Activated T-helper 9 cell treated with anti-CD3 and anti-CD28 coated beads, Interleukin-2, amount 50 U/mL, for 16 hours (primary cell): Measurements from ENCODE around the gene C1orf50.
"Not testable (repeated sequence)": the region's sequence is repeated elsewhere in the genome, so short reads cannot be mapped to it uniquely, and the experiment has no call there.

Experiments
- DNase-seq: peaks from one replicate; pipeline ENCODE4 v3.0.0-alpha.2; 2020; ENCODE audit warnings: low read depth

C1orf50 gene

DNA sequence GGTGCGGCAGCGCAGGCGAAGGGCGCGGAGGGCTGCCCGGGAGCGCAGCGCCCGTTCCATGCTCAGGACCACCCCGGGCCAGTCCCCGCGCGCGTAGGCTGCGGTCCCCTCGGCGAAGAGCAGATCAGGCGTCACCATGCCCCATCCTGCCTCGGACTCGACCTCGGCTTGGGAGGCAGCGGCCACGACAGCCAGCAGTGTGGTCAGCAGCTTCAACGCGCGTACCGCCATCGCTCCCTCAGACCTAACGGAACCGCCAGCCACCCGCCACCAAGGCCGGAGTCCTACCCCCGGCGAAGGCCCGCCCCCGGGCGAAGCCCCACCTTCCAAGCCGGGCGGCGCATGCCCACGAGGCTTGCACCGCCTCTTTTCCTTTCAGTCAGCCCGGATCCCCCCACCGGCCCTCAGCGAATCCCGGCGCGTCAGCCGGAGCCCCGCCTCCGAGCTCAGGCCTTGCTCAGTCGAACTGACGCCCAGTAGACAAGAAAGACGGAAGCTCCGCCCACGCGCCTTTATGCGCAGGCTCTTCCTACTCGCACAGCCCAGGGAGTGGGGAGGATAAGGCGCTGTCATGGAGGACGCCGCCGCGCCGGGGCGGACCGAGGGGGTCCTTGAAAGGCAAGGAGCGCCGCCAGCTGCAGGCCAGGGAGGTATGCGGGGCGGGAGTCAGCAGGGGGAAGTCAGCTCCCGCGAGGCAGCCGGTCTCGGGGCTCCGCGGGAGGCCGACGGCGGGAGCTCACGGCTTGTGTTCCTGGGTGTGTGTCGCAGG is at the start of gene C1orf50, which contains the start of gene P3H1:
Gene C1orf50 (plus strand): TSS at position 509 of the 769 bp plus-strand sequence. CDS start 63 bp downstream, at position 572.
Gene P3H1 (minus strand): TSS at position 288 of the 769 bp plus-strand sequence. CDS start 57 bp downstream, at position 231.
- DNase-seq, result peak; percentile 100

- no peak for DNase-seq
Measured at GRCh38 chr1:42720868-42721267, 46.2 kb upstream of the C1orf50 start.

DNA sequence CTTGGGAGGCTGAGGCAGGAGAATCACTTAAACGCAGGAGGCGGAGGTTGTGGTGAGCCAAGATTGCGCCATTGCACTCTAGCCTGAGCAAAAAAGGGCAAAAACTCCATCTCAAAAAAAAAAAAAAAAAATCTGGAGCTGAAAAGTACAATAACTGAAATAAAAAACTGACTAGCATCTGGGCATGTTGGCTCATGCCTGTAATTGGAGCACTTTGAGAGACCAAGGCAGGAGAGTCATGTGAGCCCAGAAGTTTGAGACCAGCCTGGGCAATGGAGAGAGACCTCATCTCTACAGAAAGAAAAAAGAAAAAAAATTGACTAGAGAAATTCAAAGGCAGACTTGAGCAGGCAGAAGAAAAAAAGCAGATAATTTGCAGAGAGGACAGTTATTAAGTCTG is 45.1 kb upstream of the C1orf50 start:
- no peak for DNase-seq

DNA sequence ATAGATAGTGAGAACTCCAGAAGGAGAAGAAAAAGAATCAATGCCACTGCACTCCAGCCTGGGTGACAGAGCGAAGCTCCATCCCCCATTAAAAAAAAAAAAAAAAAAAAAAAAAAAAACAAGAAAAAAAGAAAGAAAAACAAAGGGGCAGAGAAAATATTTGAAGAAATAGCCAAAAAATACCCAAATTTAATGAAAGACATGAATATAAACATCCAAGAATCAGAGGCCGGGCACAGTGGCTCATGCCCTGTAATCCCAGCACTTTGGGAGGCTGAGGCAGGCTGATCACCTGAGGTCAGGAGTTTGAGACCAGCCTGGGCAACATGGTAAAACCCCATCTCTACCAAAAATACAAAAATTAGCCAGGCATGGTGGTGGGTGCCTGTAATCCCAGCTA is 44.6 kb upstream of the C1orf50 start:
- not testable (repeated sequence) for DNase-seq

DNA sequence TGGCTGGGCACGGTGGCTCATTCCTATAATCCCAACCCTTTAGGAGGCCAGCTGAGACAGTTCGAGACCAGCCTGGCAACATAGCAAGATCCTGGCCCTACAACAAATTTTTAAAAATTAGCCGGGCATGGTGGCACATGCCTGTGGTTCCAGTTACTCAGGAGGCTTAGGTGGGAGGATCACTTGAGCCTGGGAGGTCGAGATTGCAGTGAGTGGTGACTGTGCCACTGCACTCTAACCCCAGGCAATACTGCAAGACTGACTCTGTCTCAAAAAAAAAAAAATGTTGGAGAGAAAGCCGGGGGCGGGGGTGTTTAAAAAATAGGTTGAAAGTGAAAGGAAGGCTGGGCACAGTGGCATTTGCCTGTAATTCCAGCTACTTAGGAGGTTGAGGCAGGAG is 43.5 kb upstream of the C1orf50 start:
- no peak for DNase-seq

DNA sequence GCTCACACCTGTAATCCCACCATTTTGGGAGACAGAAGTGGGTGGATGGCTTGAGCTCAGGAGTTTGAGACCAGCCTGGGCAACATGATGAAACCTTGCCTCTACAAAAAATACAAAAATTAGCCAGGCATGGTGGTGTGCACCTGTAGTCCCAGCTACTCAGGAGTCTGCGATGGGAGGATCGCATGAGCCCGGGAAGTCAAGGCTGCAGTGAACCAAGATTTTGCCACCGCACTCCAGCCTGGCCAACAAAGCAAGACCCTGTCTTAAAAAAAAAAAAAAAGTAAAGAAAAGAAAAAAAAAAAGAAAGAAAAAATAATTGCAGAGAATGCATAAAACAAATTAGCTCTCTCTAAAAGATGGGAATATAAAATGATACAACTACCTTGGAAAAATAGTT is 41.2 kb upstream of the C1orf50 start:
- not testable (repeated sequence) for DNase-seq

GRCh38 chr1:42730002-42730401 is 37.0 kb upstream of the C1orf50 start:
- no peak for DNase-seq

- DNase-seq, result peak; percentile 14
Measured at GRCh38 chr1:42730988-42731387, 36.1 kb upstream of the C1orf50 start.

DNA sequence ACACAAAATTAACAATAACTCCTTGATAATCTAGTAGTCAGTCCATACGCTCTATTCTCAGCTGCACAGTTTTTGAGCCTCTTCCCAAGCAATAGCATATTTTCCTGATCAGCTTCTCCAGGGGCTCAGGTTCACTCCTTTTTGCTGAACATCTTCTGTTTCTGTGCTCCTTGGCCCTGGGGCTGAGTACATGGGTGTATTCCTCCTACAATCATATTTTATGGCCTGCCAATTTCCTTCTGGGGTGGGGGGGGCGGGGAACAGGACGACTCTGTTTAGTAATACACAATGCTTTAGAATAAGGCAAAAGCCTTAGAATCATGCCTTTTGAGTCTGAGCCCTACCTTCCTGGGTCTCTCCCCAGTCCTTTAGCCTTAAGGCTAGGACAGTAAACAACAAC is 35.5 kb upstream of the C1orf50 start:
- DNase-seq, result no peak

DNA sequence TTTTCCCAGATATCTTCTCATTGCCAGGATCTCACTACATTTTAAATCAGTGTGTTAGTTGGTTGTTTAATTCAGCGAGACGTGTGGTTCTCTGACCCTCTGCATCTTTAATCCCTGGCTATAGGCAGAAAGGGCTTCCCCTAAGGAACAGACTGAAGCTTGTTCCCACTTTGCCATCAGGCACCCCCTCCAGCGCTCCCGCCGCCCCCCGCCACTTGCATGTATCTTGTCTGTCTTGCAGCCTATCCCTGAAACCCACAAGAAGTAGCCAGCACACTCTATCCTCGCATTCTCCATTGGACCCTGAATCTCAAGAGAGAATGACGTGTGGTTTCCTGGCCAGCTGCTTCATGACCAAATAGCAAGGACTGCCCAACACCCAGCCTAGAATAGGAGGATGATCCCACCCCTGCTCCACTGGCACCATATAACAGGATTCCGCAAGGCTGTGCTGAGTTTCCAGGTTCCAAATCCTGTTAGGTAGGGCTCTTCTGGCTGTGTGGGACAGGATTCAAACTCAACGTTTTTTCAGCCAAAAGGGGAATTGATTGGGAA is 34.8 kb upstream of the C1orf50 start:
- DNase-seq, result no peak

GRCh38 chr1:42733415-42734200 is 33.4 kb upstream of the C1orf50 start:
- no peak for DNase-seq

DNA sequence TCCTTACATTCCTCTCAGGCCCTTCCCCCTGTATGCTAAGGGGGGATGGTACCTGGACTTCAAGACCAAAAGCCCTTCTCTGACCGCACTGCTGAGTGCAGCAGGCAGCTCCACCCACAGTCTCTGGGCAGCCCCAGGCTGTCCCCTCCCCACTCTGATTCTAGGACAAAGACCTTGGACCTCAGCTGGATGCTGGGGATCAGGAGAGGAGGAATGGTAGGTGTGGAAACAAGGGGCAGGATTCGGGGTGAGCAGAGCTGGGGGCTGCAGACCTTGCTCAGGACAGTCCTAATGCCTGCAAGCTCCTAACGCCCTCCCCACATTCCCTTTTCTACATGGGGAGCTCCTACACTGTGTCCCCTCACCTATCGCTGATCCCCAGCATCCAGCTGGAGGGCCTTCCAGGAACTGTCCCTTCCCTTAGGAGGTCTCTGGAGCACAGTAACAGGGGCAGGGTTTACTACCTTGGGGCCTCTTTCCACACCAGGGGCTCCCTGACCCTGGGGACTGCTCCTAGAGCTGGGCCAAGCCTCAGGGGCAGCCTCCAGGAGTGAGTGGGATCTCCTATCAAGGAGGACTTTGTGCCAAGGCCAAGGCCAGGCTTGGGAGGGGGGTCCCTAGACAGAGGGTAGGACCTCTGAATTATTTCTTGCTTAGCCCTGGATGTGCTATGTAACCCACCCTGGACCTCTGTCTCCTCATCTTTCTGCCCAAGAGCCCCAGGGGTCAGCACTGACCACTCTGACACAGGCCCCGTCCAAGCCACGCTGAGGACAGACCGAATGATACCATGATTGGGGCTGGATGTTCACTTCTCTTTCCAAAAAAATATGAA is 32.6 kb upstream of the C1orf50 start:
- DNase-seq, result no peak

GRCh38 chr1:42735056-42735455 is 32.0 kb upstream of the C1orf50 start:
- no peak for DNase-seq

GRCh38 chr1:42735477-42736105 is 31.5 kb upstream of the C1orf50 start:
- no peak for DNase-seq

DNA sequence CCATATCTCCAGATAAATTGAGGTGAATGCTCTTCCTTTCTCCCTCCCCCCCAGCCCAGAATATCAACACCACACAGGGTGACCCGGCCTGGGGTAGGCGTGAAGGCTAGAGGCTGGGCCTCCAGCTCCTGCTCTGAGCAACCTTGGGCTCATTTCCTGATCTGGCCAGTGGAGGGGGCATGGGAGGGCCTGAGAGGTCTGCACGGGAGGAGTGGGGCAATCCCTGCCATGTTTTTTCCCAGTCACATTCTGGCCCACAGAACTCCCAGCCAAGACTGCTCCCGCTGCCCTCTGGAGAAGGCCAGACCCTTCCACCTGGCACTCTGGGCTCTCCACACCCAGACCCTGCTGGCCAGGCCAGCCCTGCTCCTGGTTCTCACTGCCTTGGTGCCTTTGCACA is 30.9 kb upstream of the C1orf50 start:
- DNase-seq, result no peak

DNA sequence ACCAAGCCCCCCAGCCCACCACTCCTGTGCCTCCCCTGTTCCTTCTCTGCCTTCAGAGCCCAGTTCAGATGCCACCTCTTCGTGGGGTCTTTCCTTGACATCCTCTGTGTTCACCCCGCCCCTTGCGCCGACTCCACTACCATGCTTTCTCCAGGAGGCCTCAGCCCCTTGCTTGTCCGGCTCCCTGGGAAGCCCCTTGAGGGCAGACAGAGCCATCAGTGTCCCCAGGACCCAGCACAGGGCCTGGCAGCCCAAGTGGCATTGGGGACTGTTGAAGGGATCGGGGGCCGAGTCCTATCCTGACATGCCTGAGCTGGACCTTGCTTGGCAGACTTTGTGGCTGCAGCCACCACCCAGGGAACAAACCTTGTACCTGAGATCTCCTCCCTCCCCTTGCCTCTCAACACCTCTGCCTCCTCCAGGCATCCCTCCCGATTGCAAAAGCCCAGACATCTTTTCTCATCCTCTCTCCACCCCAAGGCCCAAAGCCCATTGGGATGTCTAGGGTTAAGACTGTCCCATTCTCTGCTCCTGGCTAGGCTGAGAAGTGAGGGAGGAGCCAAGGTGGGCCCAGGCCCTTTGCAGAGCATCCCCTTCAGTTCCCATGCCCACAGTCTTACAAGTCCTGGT is 30.4 kb upstream of the C1orf50 start:
- DNase-seq, result no peak

DNA sequence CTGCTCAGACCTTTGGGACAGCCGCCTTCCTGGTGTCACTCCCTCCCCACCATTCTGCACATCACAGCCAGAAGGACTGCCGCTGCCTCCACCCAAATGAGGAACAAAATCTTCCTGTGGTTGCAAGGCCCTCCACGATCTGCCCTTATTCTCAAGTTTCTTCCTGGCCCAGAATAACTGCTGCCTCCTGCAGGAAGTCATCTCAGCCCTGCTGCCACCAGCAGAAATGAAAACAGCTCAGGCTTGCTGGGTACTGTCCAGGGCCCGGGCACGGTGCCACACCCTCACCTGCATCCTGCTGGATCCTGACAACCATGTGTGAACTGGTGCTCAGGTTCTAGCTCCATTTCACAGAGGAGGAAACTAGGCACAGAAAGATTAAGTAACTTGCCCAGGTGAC is 29.8 kb upstream of the C1orf50 start:
- DNase-seq, result no peak

GRCh38 chr1:42737986-42738677 is 28.9 kb upstream of the C1orf50 start:
- DNase-seq, result no peak

GRCh38 chr1:42738678-42739226 is 28.3 kb upstream of the C1orf50 start:
- DNase-seq, result no peak
